ENCODE measurements around the gene SCAANT1. TPM values are rescaled to one million over a fixed set of nuclear protein-coding genes. Genes with fewer than 3 reads are reported as not detected.

SCAANT1 gene
- total RNA-seq, 3 donors from 2014 or later (not counting 1 experiment from before 2014, with no cell fraction given): 3.6 to 8.0 TPM; not detected in 1

GRCh38 chr3:63863150-63864007 lies 48.8 kb downstream of the SCAANT1 start, which contains the start of the genes ATXN7 and THOC7:
TSS of gene ATXN7 (plus strand) at chr3:63863867. CDS start at chr3:63912599, 48,732 bp downstream.
TSS of gene THOC7 (minus strand) at chr3:63863805. CDS start at chr3:63863790, 15 bp downstream.
- Mint-ChIP-seq H3K4me1 (peaks cover 45 to 46% of the 10 kb centered on the region in 2 donors), H3K27me3 (ENCODE audit: low read depth in 2 of 2) (no peaks in the 10 kb centered on the region), H3K36me3 (no peaks in the 10 kb centered on the region), H3K27ac (peak within 1 kb of the TSS; percentile 89 to 90), H3K4me3 (peak within 1 kb of the TSS; percentile 93), H3K9me3 (no peaks in the 10 kb centered on the region)
- Histone ChIP-seq H3K36me3 (ENCODE audit: control insufficient read depth, insufficient read depth, low read length) (peaks cover 2% of the 10 kb centered on the region), H3K4me3 (ENCODE audit: low read length) (peak within 1 kb of the TSS; percentile 61), H3K4me1 (ENCODE audit: control insufficient read depth, insufficient read depth, low read length) (peaks cover 17% of the 10 kb centered on the region), H3K27ac (ENCODE audit: low read length) (peak within 1 kb of the TSS; percentile 65), H3K9me3 (ENCODE audit: control insufficient read depth, insufficient read depth, low read length) (no peaks in the 10 kb centered on the region), H3K27me3 (ENCODE audit: control insufficient read depth, insufficient read depth, low read length) (no peaks in the 10 kb centered on the region)
- TF ChIP-seq CTCF (IDR thresholded peaks at IDR 0.05): no peak
- peak; percentile 71 to 83 for DNase-seq
- intact Hi-C loops (cut with micrococcal nuclease): loop anchor here (1.0 to 5.0 kb wide), 3 partner anchors 49 to 159 kb away; partner anchors contain the start of genes PSMD6 and SCAANT1
- ATAC-seq: peak; percentile 80 to 89 (median 88)
- WGBS (ENCODE audit: insufficient coverage): under 1% methylated on average over 98 of the region's 98 CpGs

GRCh38 chr3:63862804-63863149 lies 49.4 kb downstream of the SCAANT1 start:
- peak overlapping the region; percentile 73 to 80 for H3K27ac Mint-ChIP-seq
- DNase-seq: peak in 1 of 2 donors; percentile 42
- H3K4me1 ChIP-seq (ENCODE audit: control insufficient read depth, insufficient read depth, low read length): peaks cover 17% of the 10 kb centered on the region
- H3K36me3 ChIP-seq (ENCODE audit: control insufficient read depth, insufficient read depth, low read length): peaks cover 2% of the 10 kb centered on the region
- 22% methylated on average over 5 of the region's 5 CpGs for WGBS (ENCODE audit: insufficient coverage)
- intact Hi-C loops (cut with micrococcal nuclease): loop anchor here (2.0 to 5.0 kb wide), 2 partner anchors 72 to 160 kb away; partner anchors contain the start of gene PSMD6
- H3K9me3 ChIP-seq (ENCODE audit: control insufficient read depth, insufficient read depth, low read length): no peaks in the 10 kb centered on the region
- no peaks in the 10 kb centered on the region for H3K9me3 Mint-ChIP-seq
- peak overlapping the region; percentile 83 for H3K4me3 Mint-ChIP-seq
- no peak for ATAC-seq
- H3K4me3 ChIP-seq (ENCODE audit: low read length): peak overlapping the region; percentile 52
- no peaks in the 10 kb centered on the region for H3K27me3 ChIP-seq (ENCODE audit: control insufficient read depth, insufficient read depth, low read length)
- H3K27me3 Mint-ChIP-seq (ENCODE audit: low read depth in 2 of 2): no peaks in the 10 kb centered on the region
- H3K36me3 Mint-ChIP-seq: no peaks in the 10 kb centered on the region
- H3K27ac ChIP-seq (ENCODE audit: low read length): peak overlapping the region; percentile 47
- H3K4me1 Mint-ChIP-seq: peaks cover 41 to 45% of the 10 kb centered on the region in 2 donors
- TF ChIP-seq CTCF (IDR thresholded peaks at IDR 0.05): no peak

Other genes starting within 250 kb of the SCAANT1 start
- not detected for gene C3orf49, start 93.1 kb downstream of the SCAANT1 start, total RNA-seq
- 10 to 100 TPM; 30.3 to 35.8 (median 32.5) TPM for gene THOC7, start 48.6 kb downstream of the SCAANT1 start, total RNA-seq
- gene ATXN7, start 48.5 kb downstream of the SCAANT1 start, total RNA-seq: 100 to 1,000 TPM; 126 to 176 (median 146) TPM
- gene PSMD6, start 111.1 kb upstream of the SCAANT1 start, total RNA-seq: 100 to 1,000 TPM in 2 of 3 donors, 10 to 100 TPM in 1; 84.4 to 105 (median 102) TPM